Measurements from ENCODE around the gene PSME2.

The PSME2 gene

DNA sequence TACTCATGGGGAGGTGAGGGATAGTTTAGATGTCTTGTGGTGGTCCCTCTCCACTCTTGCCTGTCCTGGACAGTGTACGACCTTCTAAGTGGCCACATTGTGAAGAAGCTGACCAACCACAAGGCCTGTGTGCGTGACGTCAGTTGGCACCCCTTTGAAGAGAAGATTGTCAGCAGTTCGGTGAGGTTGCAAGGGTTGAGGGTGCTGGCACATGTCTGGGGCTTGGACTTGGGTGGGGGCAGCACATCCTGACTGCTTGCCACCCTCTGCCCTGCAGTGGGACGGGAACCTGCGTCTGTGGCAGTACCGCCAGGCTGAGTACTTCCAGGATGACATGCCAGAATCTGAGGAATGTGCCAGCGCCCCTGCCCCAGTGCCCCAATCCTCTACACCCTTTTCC lies 23.5 kb downstream of the PSME2 start:
- DNase-seq (ENCODE audit: low spot score) = no peak
- in situ Hi-C loops (cut with MboI; ENCODE audit: low pct_unique_long_range_greater_than_20kb, low sequenced_read_pairs, unreplicated experiment) = no loop called here
- TF ChIP-seq, protein P1, sequence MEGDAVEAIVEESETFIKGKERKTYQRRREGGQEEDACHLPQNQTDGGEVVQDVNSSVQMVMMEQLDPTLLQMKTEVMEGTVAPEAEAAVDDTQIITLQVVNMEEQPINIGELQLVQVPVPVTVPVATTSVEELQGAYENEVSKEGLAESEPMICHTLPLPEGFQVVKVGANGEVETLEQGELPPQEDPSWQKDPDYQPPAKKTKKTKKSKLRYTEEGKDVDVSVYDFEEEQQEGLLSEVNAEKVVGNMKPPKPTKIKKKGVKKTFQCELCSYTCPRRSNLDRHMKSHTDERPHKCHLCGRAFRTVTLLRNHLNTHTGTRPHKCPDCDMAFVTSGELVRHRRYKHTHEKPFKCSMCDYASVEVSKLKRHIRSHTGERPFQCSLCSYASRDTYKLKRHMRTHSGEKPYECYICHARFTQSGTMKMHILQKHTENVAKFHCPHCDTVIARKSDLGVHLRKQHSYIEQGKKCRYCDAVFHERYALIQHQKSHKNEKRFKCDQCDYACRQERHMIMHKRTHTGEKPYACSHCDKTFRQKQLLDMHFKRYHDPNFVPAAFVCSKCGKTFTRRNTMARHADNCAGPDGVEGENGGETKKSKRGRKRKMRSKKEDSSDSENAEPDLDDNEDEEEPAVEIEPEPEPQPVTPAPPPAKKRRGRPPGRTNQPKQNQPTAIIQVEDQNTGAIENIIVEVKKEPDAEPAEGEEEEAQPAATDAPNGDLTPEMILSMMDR (IDR thresholded peaks at IDR 0.05; ENCODE audit: extremely low read depth, insufficient read depth, missing control alignments) = no peak

DNA sequence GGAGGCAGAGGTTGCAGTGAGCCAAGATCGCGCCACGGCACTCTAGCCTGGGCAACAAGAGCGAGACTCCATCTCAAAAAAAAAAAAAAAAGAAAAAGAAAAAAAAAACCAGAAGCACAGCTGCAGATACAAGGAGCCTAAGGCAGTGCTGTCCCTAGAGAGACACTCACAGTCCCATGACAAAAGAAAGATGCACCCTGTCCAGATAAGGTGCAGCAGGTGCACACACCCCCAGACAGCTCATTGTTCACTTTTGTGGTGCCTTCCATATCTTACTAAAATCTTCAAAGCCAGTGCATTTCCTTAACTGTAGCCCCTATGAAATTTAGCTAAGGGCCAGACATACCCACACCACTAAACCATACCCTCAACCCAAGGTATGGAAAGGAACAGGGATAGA lies 24.0 kb downstream of the PSME2 start:
- TF ChIP-seq, protein P1 (IDR thresholded peaks at IDR 0.05; ENCODE audit: extremely low read depth, insufficient read depth, missing control alignments) = no peak
- in situ Hi-C loops (cut with MboI; ENCODE audit: low pct_unique_long_range_greater_than_20kb, low sequenced_read_pairs, unreplicated experiment) = no loop called here
- DNase-seq (ENCODE audit: low spot score) = no peak

DNA sequence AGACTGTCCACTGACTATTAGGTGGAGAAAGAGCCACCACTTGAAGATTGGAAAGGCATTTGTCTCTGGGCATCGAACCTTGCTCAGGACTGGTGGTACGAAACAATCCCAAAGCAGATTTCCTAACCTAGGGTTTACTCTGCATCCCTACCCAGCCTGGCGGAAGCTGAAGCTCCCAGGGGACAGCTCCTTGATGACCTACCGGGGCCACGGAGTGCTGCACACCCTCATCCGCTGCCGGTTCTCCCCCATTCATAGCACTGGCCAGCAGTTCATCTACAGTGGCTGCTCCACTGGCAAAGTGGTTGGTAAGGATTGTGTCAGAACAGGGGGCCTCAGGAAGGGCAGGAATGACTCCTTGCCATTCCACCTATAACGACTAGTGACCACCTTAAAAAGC lies 25.2 kb downstream of the PSME2 start:
- no peak for DNase-seq (ENCODE audit: low spot score)
- in situ Hi-C loops (cut with MboI; ENCODE audit: low pct_unique_long_range_greater_than_20kb, low sequenced_read_pairs, unreplicated experiment) = no loop called here
- TF ChIP-seq, protein P1 (IDR thresholded peaks at IDR 0.05; ENCODE audit: extremely low read depth, insufficient read depth, missing control alignments) = no peak

DNA sequence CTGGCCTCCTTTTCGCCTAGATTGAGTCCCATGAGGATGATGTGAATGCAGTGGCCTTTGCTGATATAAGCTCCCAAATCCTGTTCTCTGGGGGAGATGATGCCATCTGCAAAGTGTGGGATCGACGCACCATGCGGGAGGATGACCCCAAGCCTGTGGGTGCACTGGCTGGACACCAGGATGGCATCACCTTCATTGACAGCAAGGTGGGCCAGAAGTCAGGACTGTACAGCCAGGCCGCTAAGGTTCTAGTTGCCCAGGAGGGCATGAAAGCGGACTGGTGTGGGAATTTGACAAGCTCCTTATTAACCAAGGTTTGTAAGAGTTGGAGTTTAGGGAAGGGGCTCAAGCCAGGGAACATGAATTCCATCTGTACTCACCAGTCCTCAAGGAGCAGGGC lies 26.7 kb downstream of the PSME2 start:
- in situ Hi-C loops (cut with MboI; ENCODE audit: low pct_unique_long_range_greater_than_20kb, low sequenced_read_pairs, unreplicated experiment) = no loop called here
- DNase-seq (ENCODE audit: low spot score) = no peak
- TF ChIP-seq, protein P1 (IDR thresholded peaks at IDR 0.05; ENCODE audit: extremely low read depth, insufficient read depth, missing control alignments) = no peak

DNA sequence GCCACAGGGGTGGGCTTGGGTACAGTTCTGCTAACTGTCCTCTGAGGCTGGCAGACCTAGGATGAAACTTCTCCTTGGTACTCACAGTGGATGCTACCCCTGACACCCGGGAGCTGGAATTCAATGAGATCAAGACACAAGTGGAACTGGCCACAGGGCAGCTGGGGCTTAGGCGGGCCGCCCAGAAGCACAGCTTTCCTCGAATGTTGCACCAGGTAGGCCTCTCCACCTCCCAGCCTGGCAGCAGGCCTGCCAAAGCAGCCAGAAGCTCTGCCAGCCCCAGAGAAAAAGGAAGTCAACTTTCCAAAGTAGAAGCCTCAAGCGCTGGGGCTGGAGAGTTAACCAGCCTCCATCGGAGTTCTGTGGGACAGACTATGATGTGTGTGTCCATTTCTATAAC lies 29.2 kb downstream of the PSME2 start:
- in situ Hi-C loops (cut with MboI; ENCODE audit: low pct_unique_long_range_greater_than_20kb, low sequenced_read_pairs, unreplicated experiment) = no loop called here
- no peak for DNase-seq (ENCODE audit: low spot score)
- TF ChIP-seq, protein P1 (IDR thresholded peaks at IDR 0.05; ENCODE audit: extremely low read depth, insufficient read depth, missing control alignments) = no peak

DNA sequence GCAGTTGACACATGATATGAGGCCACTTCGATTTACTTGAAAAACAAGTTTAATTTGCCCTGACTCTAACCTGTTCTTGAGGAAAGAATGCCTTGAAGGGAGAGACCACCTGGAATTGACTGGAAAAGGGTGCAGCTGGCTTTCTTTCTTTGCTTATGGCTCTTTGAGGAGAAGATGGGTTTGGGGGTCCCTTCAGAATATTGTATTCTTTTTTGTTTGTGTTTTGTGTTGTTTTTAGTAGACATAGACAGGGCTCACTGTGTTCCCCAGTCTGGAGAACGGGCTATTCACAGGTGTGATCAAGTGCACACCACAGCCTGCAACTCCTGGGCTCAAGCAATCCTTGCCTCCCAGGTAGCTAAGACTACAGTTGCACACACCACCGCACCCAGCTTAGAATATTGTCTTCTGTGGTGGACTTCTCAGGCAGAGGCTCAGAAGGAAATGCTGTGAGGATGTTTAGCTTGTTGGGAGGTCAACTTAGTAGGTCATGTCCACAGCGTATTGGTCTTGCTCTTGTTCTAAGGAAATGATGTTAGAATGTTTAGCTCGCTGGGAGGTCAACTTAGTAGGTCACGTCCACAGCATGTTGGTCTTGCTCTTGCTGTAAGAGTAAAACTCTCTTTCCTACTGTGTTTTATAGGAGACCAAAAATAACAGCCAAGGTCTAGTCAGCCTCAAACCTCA lies 30.1 kb downstream of the PSME2 start:
- TF ChIP-seq, protein P1 (IDR thresholded peaks at IDR 0.05; ENCODE audit: extremely low read depth, insufficient read depth, missing control alignments) = no peak
- DNase-seq (ENCODE audit: low spot score) = no peak
- in situ Hi-C loops (cut with MboI; ENCODE audit: low pct_unique_long_range_greater_than_20kb, low sequenced_read_pairs, unreplicated experiment) = no loop called here

Data from GM13977 (cell line).